ENCODE measurements around the gene TMEM59L.

Gene TMEM59L

DNA sequence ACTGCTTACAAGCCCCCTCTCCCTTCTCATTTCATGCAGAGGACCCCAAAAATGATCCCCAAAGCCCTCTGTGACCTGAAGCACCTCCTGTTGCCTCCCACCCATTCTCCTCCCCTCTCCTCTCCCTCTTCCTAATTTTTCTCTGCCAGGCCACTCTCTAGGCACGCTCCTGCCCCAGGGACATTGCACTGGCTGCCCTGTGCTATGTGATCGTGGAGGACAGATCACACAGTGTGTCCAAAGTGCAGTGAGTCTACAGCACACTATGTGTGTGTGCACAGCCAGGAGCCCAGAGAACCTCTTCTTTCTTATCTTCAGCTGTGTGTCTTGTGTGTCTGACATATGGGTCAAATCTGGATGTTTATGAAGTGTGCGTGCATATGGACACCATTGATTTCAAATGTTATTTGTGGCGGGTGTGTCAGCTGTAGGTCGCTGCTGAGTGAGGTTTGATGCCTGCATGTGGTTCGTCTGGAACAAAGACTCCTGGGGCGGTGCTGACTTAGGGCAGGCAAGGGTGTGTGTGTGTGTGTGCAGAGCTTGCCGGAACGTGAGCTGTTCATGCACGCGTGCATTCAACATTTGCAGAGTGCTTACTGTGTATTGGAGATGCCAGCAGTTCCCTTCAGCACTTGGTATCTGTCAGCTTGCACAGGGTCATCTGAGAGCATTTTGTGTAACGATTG is 22.1 kb downstream of the TMEM59L start:
- no peak overlapping the region for H3K27ac ChIP-seq (ENCODE audit: insufficient read depth in 1 of 2, low read depth in 1 of 2, low read length in 2 of 2, poor library complexity in 1 of 2, severe bottlenecking in 2 of 2)
- no peaks in the 10 kb centered on the region for H3K9me3 ChIP-seq (ENCODE audit: control extremely low read depth in 1 of 5, control insufficient read depth in 4 of 5, insufficient read depth in 2 of 5, low read depth in 1 of 5, low read length in 4 of 5)
- no peak for DNase-seq
- no peaks in the 10 kb centered on the region for H3K36me3 ChIP-seq (ENCODE audit: control insufficient read depth in 4 of 4, insufficient read depth in 4 of 4, low read length in 3 of 4)
- H3K4me3 ChIP-seq (ENCODE audit: control insufficient read depth in 1 of 7, extremely low read depth in 1 of 7, insufficient read depth in 4 of 7, low read depth in 2 of 7, low read length in 6 of 7), result no peak overlapping the region
- CTCF ChIA-PET, result interaction anchor here (0.6 to 1.3 kb wide), 3 partner anchors 20 to 171 kb away, joined by 3 read pairs; no protein-coding TSS in a partner anchor
- peaks cover 0 to 21% (median 17%) of the 10 kb centered on the region in 4 experiments for H3K4me1 ChIP-seq (ENCODE audit: control extremely low read depth in 1 of 4, control insufficient read depth in 4 of 4, insufficient read depth in 4 of 4, low read length in 3 of 4)
- peaks cover 0 to 4% (median 0%) of the 10 kb centered on the region in 5 experiments for H3K27me3 ChIP-seq (replicated peaks in 2 of 5; ENCODE audit: control insufficient read depth in 4 of 5, insufficient read depth in 5 of 5, low read length in 4 of 5)
- 79% methylated on average over 8 of the region's 12 CpGs for WGBS (ENCODE audit: insufficient coverage)
- POLR2A ChIA-PET, result no interaction called here

DNA sequence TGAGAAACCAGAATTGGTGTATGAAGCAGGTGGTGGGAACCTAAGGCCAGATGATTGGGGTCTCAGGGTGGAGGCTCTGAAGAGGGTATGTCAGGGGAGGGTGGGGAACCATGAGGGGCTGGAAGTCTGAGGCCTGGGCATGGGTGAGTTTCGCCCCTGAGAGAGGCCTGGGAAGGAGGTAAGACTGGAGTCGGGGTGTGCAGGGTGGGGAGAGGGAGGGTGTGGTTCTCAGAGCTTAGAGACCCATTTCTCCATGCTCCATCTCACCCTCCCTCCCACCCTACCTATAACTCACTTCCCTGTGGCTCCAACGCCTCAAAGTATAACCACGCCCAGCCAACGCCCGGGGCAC is 23.1 kb downstream of the TMEM59L start:
- DNase-seq, result no peak
- Histone ChIP-seq H3K27me3 (replicated peaks in 2 of 5; ENCODE audit: control insufficient read depth in 4 of 5, insufficient read depth in 5 of 5, low read length in 4 of 5) (peaks cover 0 to 2% (median 0%) of the 10 kb centered on the region in 5 experiments), H3K4me1 (ENCODE audit: control extremely low read depth in 1 of 4, control insufficient read depth in 4 of 4, insufficient read depth in 4 of 4, low read length in 3 of 4) (peaks cover 0 to 21% (median 17%) of the 10 kb centered on the region in 4 experiments), H3K4me3 (ENCODE audit: control insufficient read depth in 1 of 7, extremely low read depth in 1 of 7, insufficient read depth in 4 of 7, low read depth in 2 of 7, low read length in 6 of 7) (peak overlapping the region in 3 of 7 experiments; percentile 24 to 87 (median 79)), H3K36me3 (ENCODE audit: control insufficient read depth in 4 of 4, insufficient read depth in 4 of 4, low read length in 3 of 4) (no peaks in the 10 kb centered on the region), H3K9me3 (ENCODE audit: control extremely low read depth in 1 of 5, control insufficient read depth in 4 of 5, insufficient read depth in 2 of 5, low read depth in 1 of 5, low read length in 4 of 5) (no peaks in the 10 kb centered on the region), H3K27ac (ENCODE audit: insufficient read depth in 1 of 2, low read depth in 1 of 2, low read length in 2 of 2, poor library complexity in 1 of 2, severe bottlenecking in 2 of 2) (no peak overlapping the region)
- CTCF ChIA-PET, result interaction anchor here (1.3 kb wide), 1 partner anchor 21 kb away, joined by 3 read pairs; no protein-coding TSS in a partner anchor
- 0% methylated on average over 2 of the region's 6 CpGs for WGBS (ENCODE audit: insufficient coverage)
- POLR2A ChIA-PET, result no interaction called here

DNA sequence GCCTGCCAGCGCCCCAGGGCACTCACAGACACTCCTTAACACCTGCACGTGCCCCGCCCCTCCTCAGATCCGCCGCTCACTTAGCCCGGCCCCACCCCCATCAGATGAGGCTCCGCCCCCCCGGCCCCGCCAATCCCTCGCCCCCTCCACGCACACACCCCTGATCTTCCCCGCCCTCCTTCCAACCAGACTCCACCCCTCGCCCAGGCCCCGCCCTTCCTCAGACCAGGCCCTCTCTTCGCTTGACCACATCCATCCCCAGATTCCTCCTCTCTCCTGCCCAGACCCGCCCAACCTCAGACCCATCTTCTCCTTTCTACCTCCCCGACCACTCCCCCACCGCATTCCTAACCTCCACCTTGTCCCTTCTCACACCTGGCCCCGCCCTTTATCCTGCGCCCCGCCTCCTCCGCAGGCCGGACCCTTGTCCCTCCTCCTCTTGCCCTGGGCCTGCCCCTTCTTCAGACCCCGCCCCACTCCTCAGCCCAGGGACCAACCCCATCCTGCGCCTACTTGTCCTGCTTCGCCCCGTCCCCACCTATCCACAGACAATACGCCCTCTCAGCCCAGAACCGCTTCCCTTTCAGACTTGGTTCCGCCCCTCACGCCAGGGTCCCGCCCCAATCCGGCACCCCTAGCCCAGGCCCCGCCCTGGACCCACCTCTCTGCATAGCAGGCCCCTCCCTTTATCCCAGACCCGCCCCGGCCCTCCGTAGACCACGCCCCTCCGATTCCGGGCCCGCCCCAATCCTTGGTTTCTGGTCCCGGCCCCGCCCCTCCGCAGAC is 23.7 kb downstream of the TMEM59L start:
- Histone ChIP-seq H3K27me3 (replicated peaks in 2 of 5; ENCODE audit: control insufficient read depth in 4 of 5, insufficient read depth in 5 of 5, low read length in 4 of 5) (peaks cover 0 to 2% (median 0%) of the 10 kb centered on the region in 5 experiments), H3K4me1 (ENCODE audit: control extremely low read depth in 1 of 4, control insufficient read depth in 4 of 4, insufficient read depth in 4 of 4, low read length in 3 of 4) (peaks cover 0 to 21% (median 17%) of the 10 kb centered on the region in 4 experiments), H3K36me3 (ENCODE audit: control insufficient read depth in 4 of 4, insufficient read depth in 4 of 4, low read length in 3 of 4) (no peaks in the 10 kb centered on the region), H3K9me3 (ENCODE audit: control extremely low read depth in 1 of 5, control insufficient read depth in 4 of 5, insufficient read depth in 2 of 5, low read depth in 1 of 5, low read length in 4 of 5) (no peaks in the 10 kb centered on the region), H3K4me3 (ENCODE audit: control insufficient read depth in 1 of 7, extremely low read depth in 1 of 7, insufficient read depth in 4 of 7, low read depth in 2 of 7, low read length in 6 of 7) (peak overlapping the region; percentile 49 to 93 (median 79)), H3K27ac (ENCODE audit: insufficient read depth in 1 of 2, low read depth in 1 of 2, low read length in 2 of 2, poor library complexity in 1 of 2, severe bottlenecking in 2 of 2) (no peak overlapping the region)
- WGBS (ENCODE audit: insufficient coverage), result 1% methylated on average over 30 of the region's 44 CpGs
- DNase-seq, result peak; percentile 97 to 98 (median 98)
- POLR2A ChIA-PET, result no interaction called here
- CTCF ChIA-PET, result no interaction called here

DNA sequence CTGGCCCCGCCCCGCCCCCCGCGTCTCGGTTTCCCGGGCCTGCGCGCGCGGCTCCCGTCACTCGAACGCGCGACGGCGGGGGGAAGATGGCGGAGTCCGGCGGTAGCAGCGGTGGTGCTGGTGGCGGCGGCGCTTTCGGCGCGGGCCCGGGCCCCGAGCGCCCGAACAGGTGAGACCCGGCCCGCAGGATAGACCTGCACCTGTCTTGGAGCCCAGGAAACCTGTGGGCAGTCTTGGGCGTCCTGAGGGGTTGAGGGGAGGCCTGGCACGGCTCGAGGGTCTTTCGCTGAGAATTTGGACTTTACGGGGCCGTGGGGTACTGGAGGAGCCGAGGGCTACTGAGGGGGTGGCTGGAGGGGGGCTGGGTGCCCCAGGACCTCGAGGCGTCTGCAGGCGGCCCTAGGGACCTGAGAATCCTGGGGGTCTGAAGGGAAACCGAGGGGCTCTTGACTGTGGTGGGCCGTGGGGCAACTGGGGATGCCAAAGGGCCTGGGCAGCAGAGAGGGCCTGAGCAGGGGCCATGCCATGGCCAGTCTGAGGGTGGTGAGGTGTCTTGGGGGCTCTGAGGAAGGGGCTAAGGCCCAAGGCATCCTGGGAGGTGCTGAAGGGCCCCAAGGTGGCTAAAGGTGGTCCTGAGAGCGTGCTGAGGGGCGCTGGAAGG is 24.4 kb downstream of the TMEM59L start, which contains the start of gene KLHL26:
Gene KLHL26 (plus strand): TSS at position 60 of the 661 bp plus-strand sequence. CDS start 27 bp downstream, at position 87.
- peak within 1 kb of the TSS; percentile 75 to 93 (median 87) for H3K4me3 ChIP-seq (ENCODE audit: control insufficient read depth in 1 of 7, extremely low read depth in 1 of 7, insufficient read depth in 4 of 7, low read depth in 2 of 7, low read length in 6 of 7)
- peak within 1 kb of the TSS; percentile 50 to 82 for H3K27ac ChIP-seq (ENCODE audit: insufficient read depth in 1 of 2, low read depth in 1 of 2, low read length in 2 of 2, poor library complexity in 1 of 2, severe bottlenecking in 2 of 2)
- CTCF ChIA-PET, result no interaction called here
- H3K4me1 ChIP-seq (ENCODE audit: control extremely low read depth in 1 of 4, control insufficient read depth in 4 of 4, insufficient read depth in 4 of 4, low read length in 3 of 4), result peaks cover 0 to 21% (median 17%) of the 10 kb centered on the region in 4 experiments
- H3K9me3 ChIP-seq (ENCODE audit: control extremely low read depth in 1 of 5, control insufficient read depth in 4 of 5, insufficient read depth in 2 of 5, low read depth in 1 of 5, low read length in 4 of 5), result no peaks in the 10 kb centered on the region
- H3K27me3 ChIP-seq (replicated peaks in 2 of 5; ENCODE audit: control insufficient read depth in 4 of 5, insufficient read depth in 5 of 5, low read length in 4 of 5), result peaks cover 0 to 2% (median 0%) of the 10 kb centered on the region in 5 experiments
- WGBS (ENCODE audit: insufficient coverage), result 1% methylated on average over 38 of the region's 47 CpGs
- POLR2A ChIA-PET, result no interaction called here
- no peak for DNase-seq
- H3K36me3 ChIP-seq (ENCODE audit: control insufficient read depth in 4 of 4, insufficient read depth in 4 of 4, low read length in 3 of 4), result no peaks in the 10 kb centered on the region

DNA sequence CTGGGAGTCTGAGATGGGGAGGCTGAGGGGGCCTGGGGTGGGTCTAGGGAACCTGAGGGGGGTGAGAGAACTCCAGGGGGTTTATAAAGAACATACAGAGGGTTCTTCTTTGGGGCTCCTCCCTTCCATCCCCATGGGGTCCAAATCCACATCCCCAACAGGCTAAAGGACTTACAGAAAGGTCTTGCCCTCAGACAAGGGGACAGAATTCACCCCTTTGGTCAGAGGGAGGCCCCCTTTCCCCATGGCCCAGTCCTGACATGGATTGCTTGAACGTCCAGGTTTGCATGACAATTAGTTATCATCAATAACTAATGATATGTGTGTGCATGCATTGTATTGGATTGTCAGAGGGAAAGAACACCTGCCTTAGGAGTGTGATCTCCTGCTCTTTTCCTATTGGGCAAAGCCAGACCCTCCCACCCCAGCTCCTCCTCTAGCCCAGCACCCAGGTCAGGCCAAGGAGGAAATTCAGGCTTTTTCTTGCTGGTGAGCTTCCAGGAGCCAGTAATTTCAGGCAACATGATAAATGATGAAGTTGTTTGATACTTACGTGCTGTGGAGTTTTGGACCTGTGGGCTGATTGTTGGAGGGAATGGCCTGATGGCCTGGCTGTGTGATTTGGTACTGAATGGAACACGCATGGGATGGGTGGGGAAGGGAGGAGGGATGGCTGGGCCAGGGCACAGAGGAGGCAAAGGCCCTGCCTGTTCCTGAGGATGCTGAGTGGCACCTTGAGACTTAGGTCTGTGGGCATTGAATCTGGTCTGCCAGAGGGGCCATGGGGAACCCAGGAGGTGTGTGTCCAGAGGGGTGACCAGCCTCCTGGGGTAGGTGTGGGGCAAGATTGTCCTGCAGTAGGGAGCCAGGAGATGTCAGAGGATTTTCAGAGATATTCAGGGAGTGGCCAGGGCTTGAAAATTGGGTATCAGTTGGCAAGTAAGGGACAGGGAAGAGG is 25.3 kb downstream of the TMEM59L start:
- H3K4me3 ChIP-seq (ENCODE audit: control insufficient read depth in 1 of 7, extremely low read depth in 1 of 7, insufficient read depth in 4 of 7, low read depth in 2 of 7, low read length in 6 of 7), result peak overlapping the region in 6 of 7 experiments; percentile 75 to 93 (median 83)
- no peaks in the 10 kb centered on the region for H3K36me3 ChIP-seq (ENCODE audit: control insufficient read depth in 4 of 4, insufficient read depth in 4 of 4, low read length in 3 of 4)
- H3K4me1 ChIP-seq (ENCODE audit: control extremely low read depth in 1 of 4, control insufficient read depth in 4 of 4, insufficient read depth in 4 of 4, low read length in 3 of 4), result peaks cover 0 to 21% (median 17%) of the 10 kb centered on the region in 4 experiments
- WGBS (ENCODE audit: insufficient coverage), result 94% methylated on average over 2 of the region's 3 CpGs
- DNase-seq, result no peak
- H3K27ac ChIP-seq (ENCODE audit: insufficient read depth in 1 of 2, low read depth in 1 of 2, low read length in 2 of 2, poor library complexity in 1 of 2, severe bottlenecking in 2 of 2), result peak overlapping the region in 1 of 2 experiments; percentile 82
- POLR2A ChIA-PET, result no interaction called here
- H3K27me3 ChIP-seq (replicated peaks in 2 of 5; ENCODE audit: control insufficient read depth in 4 of 5, insufficient read depth in 5 of 5, low read length in 4 of 5), result peaks cover 0 to 2% (median 0%) of the 10 kb centered on the region in 5 experiments
- H3K9me3 ChIP-seq (ENCODE audit: control extremely low read depth in 1 of 5, control insufficient read depth in 4 of 5, insufficient read depth in 2 of 5, low read depth in 1 of 5, low read length in 4 of 5), result no peaks in the 10 kb centered on the region
- CTCF ChIA-PET, result no interaction called here

DNA sequence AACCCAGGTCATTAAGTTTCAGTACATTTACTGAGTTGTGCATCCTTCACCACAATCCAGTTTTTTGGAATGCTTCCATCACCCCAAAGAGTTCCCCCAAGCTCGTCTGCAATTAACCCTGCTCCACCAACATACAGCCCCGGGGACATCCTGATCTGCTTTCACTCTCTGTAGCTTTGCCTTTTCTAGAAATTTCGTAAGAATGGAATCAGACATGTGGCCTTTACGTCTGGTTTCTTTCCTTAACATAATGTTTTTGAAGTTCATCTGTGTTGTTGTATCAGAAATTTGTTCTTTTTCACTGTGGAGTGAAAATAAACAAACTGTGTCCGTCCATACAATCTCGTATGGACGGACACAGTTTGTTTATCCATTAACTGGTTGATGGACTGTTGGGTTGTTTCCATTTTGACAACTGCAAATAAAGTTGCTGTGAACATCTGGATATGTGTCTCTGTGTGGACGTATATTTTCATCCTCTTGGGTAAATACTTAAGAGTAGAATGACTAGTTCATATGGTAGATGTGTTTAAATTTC is 27.1 kb downstream of the TMEM59L start:
- Histone ChIP-seq H3K4me1 (ENCODE audit: control extremely low read depth in 1 of 4, control insufficient read depth in 4 of 4, insufficient read depth in 4 of 4, low read length in 3 of 4) (peaks cover 0 to 30% (median 24%) of the 10 kb centered on the region in 4 experiments), H3K4me3 (ENCODE audit: control insufficient read depth in 1 of 7, extremely low read depth in 1 of 7, insufficient read depth in 4 of 7, low read depth in 2 of 7, low read length in 6 of 7) (no peak overlapping the region), H3K36me3 (ENCODE audit: control insufficient read depth in 4 of 4, insufficient read depth in 4 of 4, low read length in 3 of 4) (no peaks in the 10 kb centered on the region), H3K9me3 (ENCODE audit: control extremely low read depth in 1 of 5, control insufficient read depth in 4 of 5, insufficient read depth in 2 of 5, low read depth in 1 of 5, low read length in 4 of 5) (no peaks in the 10 kb centered on the region), H3K27ac (ENCODE audit: insufficient read depth in 1 of 2, low read depth in 1 of 2, low read length in 2 of 2, poor library complexity in 1 of 2, severe bottlenecking in 2 of 2) (no peak overlapping the region), H3K27me3 (replicated peaks in 2 of 5; ENCODE audit: control insufficient read depth in 4 of 5, insufficient read depth in 5 of 5, low read length in 4 of 5) (peaks cover 0 to 2% (median 0%) of the 10 kb centered on the region in 5 experiments)
- 93% methylated on average over 5 of the region's 8 CpGs for whole genome bisulfite sequencing (ENCODE audit: insufficient coverage)
- ChIA-PET POLR2A (no interaction called here), CTCF (interaction anchor here (1.1 kb wide), 3 partner anchors 35 to 51 kb away, joined by 3 read pairs; partner anchors contain the start of gene REX1BD)
- no peak for DNase-seq

All from common myeloid progenitor, CD34-positive (primary cell).